CD4-positive, alpha-beta T cell treated with Interferon gamma for 1 hour (primary cell): ENCODE measurements around the gene IL20RA.
"Not testable (repeated sequence)": the region's sequence is repeated elsewhere in the genome, so short reads cannot be mapped to it uniquely, and the experiment has no call there.

Experiments used
- DNase-seq: peaks from one replicate; pipeline ENCODE4 v3.0.0-alpha.2; 2020

IL20RA gene

GRCh38 chr6:136969433-136969832 is 75.3 kb downstream of the IL20RA start:
- no peak for DNase-seq

GRCh38 chr6:136968837-136969236 is 75.9 kb downstream of the IL20RA start:
- no peak for DNase-seq

- peak; percentile 54 for DNase-seq
These were observed 76.7 kb downstream of the IL20RA start for GRCh38 chr6:136967876-136968752.

- DNase-seq: no peak
These were observed 80.4 kb downstream of the IL20RA start for GRCh38 chr6:136964398-136964797.

GRCh38 chr6:136963259-136963658 is 81.5 kb downstream of the IL20RA start:
- DNase-seq: no peak

GRCh38 chr6:136962661-136963060 is 82.1 kb downstream of the IL20RA start:
- DNase-seq: no peak

GRCh38 chr6:136961848-136962247 is 82.9 kb downstream of the IL20RA start:
- no peak for DNase-seq

GRCh38 chr6:136960781-136961180 is 84.0 kb downstream of the IL20RA start:
- DNase-seq: no peak

GRCh38 chr6:136959935-136960334 is 84.8 kb downstream of the IL20RA start:
- DNase-seq: not testable (repeated sequence)

GRCh38 chr6:136959471-136959891 is 85.3 kb downstream of the IL20RA start:
- DNase-seq: no peak

GRCh38 chr6:136958168-136958567 is 86.6 kb downstream of the IL20RA start:
- no peak for DNase-seq

- DNase-seq: no peak
These were observed 87.9 kb downstream of the IL20RA start for GRCh38 chr6:136956590-136957544.

GRCh38 chr6:136955123-136955522 is 89.6 kb downstream of the IL20RA start:
- no peak for DNase-seq

- DNase-seq: no peak
These were observed 92.0 kb downstream of the IL20RA start for GRCh38 chr6:136952714-136953260.

- no peak for DNase-seq
These were observed 94.2 kb downstream of the IL20RA start for GRCh38 chr6:136950436-136951126.
